ENCODE data around the gene ZBTB44.
"Not testable (repeated sequence)": the region's sequence is repeated elsewhere in the genome, so short reads cannot be mapped to it uniquely, and the experiment has no call there.

The ZBTB44 gene

DNA sequence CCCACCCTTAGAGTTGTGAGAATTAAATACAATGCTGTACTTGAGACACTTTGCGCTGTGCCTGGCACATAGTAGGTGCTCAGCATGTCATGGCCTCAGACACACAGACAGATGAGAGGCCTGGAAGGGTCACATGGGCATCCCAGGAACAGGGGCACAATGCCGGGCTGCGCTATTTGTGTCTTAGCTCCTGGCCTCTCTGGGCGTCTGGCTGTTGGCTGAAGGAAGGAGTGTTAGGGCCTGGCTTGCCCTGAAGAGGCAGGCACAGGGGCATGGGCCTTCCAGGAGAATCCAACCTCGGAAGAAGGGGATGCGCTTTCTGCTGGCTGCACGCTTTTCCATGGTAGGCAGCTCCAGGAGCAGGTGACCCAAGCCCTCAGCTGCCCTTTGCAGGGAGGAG, 113.7 kb downstream of the ZBTB44 start:
- FAIRE-seq = no peak
- DNase-seq (ENCODE audit: low spot score) = no peak

DNA sequence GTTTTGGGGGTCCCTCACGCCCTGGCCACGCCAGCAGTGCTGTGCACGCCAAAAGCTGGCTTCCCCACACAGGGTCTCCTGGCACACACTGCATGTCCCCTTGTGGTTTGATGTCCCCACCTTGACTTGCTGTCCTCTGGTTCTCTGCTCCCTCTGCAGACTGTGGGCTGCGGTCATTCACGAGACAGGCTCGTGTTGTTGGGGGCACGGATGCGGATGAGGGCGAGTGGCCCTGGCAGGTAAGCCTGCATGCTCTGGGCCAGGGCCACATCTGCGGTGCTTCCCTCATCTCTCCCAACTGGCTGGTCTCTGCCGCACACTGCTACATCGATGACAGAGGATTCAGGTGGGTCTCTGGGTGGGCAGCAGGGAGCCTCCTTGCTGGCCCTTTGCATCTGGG, 114.9 kb downstream of the ZBTB44 start:
- DNase-seq (ENCODE audit: low spot score) (no peak), FAIRE-seq (no peak)

DNA sequence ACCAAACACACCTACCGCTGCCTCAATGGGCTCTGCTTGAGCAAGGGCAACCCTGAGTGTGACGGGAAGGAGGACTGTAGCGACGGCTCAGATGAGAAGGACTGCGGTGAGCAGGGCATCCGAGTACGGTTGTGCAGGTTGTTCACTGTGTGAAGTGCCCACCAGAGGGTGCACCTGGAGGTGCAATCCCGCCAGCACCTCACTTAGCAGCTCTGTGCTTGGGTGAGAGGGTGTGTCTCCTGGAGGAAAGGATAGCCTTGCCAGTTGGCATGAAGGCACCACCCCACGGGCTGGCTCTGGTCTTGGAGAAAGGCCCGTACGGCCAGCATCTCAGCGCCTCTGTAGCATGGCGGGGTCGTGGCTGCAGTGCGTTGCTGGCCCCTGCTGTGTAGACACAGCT, 115.8 kb downstream of the ZBTB44 start:
- no peak for FAIRE-seq

DNA sequence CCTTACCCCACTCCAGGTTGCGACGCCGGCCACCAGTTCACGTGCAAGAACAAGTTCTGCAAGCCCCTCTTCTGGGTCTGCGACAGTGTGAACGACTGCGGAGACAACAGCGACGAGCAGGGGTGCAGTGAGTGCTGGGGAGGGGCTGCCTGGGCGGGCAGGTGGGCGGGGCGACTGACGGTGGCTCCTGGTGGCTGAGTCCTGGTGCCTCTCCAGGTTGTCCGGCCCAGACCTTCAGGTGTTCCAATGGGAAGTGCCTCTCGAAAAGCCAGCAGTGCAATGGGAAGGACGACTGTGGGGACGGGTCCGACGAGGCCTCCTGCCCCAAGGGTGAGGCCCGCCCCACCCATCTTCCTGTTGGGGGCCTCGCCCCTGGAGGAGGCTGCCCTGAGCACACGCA, 116.4 kb downstream of the ZBTB44 start:
- no peak for DNase-seq (ENCODE audit: low spot score)
- no peak for FAIRE-seq

More for the DNA sequence above, 115.8 kb downstream of the ZBTB44 start:
- DNase-seq (ENCODE audit: low spot score) = no peak

DNA sequence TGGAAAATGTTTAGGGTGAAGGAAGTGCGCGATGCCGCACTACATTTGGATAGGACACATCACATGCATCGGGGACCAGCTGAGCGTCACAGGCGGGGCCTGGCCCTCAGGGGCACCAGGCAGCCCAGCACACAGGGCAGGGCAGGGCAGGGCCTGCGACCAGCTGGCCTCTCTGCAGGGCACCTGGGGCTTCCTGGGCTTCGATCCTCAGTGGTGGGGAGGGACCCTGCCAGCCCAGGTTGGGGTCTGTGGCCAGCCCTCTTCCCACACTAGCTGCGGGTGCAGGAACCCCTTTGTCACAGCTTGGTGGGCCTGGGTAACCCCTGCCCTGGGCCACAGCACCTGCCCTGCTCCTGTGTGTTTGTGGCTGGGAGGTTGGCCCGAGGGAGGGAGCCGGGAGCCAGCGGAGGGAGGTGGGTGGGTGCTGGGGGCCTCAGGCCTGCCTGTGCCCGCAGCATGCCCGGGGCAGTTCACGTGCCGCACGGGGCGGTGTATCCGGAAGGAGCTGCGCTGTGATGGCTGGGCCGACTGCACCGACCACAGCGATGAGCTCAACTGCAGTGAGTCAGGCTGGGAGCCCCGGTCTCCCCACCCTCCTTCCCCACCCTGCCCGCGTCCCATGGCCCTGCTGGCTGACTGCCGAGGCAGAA, 117.2 kb downstream of the ZBTB44 start:
- peak; percentile 34 for DNase-seq (ENCODE audit: low spot score)

DNA sequence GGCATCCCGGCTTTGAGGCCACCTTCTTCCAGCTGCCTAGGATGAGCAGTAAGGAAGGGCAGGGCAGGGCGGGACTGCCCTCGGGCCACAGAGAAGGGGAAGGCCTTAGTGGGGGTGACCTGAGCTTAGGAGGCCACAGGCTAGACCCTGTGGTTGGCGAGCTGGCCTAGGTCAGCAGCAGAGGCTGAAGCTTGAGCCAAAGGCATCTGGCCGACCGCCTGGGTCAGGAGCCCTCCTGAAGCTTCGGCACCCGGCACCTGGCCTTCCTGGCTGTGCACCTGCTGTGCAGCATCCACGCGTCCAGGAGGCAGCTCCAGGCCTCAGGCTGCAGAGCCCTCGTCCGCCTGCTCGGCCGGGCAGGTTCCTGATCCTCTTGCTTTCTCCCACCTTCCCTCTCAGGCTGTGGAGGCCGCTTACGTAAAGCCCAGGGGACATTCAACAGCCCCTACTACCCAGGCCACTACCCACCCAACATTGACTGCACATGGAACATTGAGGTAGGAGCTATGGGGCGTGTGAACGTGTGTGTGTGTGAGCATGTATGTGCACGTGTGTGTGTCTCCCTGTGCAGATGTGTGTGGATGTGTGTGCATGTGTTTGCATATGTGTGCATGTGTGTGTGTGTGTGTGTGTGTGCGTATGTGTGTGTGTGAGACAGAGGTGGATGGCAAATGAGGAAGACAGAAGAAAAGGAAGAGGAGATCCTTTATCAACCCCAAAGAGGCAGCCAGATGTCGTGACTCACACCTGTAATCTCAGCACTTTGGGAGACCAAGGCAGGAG, 120.3 kb downstream of the ZBTB44 start:
- FAIRE-seq (no peak), DNase-seq (ENCODE audit: low spot score) (no peak)

More for the DNA sequence above, 117.2 kb downstream of the ZBTB44 start:
- FAIRE-seq = no peak

DNA sequence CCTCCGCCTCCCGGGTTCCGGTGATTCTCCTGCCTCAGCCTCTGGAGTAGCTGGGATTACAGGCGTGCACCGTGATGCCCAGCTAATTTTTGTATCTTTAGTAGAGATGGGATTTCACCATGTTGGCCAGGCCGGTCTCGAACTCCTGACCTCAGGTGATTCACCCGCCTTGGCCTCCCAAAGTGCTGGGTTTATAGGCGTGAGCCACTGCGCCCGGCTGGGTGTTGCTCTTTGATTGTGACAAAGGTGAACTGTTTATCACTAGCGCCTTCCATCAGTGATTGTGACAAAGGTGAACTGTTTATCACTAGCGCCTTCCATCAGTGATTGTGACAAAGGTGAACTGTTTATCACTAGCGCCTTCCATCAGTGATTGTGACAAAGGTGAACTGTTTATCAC, 121.2 kb downstream of the ZBTB44 start:
- not testable (repeated sequence) for DNase-seq (ENCODE audit: low spot score); FAIRE-seq

DNA sequence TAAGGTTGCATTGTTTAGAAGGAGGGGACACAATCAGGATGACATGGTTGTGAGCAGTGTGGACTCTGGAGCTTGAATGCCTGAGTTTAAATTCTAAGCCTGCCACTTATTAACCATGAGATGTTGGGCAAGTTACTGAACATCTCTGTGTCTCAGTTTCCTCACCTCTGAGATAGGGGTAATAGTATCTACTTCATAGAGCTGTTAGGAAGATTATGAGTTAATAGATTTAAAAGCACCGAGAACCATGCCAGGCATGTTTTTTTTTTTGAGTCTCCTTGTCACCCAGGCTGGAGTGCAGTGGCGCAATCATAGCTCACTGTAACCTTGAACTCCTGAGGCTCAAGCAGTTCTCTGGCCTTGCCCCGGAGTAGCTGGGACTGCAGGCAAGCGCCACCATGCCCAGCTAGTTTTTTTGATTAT, 121.9 kb downstream of the ZBTB44 start:
- DNase-seq (ENCODE audit: low spot score) (no peak), FAIRE-seq (no peak)

DNA sequence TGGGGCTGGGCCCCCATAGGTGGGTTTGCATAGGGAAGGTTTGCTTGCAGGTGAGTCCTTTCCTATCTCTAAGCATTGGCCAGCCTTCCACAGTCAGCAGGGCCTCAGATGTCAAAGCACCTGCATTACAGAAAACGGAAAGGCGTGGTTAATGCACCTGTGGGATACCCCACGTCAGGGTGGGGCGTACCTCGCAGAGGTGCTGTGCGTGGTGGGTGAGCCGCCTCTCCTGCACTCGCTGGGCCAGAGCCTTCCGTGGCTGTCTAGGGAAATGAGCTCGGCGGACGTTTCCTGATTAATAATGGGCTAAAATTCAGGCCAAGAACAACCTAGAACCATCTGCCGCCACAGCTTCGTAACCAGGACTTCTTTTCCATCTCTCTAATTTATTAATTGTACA, 122.8 kb downstream of the ZBTB44 start:
- DNase-seq (ENCODE audit: low spot score) = no peak
- no peak for FAIRE-seq

DNA sequence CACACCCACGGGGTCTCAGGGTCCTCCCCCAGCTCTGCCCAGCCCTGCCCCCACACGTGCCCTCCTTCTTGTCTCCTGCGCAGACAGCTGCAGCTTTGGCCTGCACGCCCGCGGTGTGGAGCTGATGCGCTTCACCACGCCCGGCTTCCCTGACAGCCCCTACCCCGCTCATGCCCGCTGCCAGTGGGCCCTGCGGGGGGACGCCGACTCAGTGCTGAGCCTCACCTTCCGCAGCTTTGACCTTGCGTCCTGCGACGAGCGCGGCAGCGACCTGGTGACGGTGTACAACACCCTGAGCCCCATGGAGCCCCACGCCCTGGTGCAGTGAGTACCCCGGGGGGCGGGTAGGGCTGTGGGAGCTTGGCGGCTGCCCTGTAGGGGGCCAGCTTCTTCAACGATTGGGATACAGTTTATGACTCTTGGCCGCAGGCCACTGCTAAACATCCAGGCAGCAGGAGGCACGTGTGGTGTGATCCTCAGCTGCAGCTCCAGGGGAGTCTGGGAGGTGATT, 124.3 kb downstream of the ZBTB44 start:
- no peak for FAIRE-seq
- no peak for DNase-seq (ENCODE audit: low spot score)

DNA sequence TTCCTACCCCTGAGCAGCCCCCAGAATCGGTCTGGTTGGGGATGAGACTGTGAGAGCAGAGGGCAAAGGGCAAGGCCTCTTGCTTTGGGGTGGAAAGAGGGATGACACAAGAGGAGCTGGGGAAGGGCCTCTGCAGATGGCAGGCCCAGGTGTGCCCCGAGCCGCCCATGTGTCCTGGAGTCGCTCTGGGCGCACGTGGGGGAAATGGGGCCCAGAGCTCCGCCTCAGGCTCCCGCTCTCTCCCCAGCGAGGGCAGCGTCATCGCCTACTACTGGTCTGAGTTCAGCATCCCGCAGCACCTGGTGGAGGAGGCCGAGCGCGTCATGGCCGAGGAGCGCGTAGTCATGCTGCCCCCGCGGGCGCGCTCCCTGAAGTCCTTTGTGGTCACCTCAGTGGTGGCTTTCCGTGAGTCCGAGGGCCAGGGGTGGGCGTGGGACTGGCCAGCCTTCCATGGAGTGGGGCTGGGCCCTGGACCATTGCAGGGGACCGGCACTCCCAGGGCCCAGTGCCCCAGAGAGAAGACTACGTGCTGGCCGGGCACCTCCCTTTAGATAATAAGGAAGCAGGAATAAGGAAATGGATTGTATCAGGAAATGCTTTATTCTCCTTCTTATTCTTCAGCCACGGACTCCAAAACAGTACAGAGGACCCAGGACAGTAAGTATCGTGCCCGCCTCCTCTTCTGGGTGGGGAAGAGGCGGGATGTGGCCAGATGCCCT, 125.1 kb downstream of the ZBTB44 start:
- FAIRE-seq = no peak
- DNase-seq (ENCODE audit: low spot score) = no peak

DNA sequence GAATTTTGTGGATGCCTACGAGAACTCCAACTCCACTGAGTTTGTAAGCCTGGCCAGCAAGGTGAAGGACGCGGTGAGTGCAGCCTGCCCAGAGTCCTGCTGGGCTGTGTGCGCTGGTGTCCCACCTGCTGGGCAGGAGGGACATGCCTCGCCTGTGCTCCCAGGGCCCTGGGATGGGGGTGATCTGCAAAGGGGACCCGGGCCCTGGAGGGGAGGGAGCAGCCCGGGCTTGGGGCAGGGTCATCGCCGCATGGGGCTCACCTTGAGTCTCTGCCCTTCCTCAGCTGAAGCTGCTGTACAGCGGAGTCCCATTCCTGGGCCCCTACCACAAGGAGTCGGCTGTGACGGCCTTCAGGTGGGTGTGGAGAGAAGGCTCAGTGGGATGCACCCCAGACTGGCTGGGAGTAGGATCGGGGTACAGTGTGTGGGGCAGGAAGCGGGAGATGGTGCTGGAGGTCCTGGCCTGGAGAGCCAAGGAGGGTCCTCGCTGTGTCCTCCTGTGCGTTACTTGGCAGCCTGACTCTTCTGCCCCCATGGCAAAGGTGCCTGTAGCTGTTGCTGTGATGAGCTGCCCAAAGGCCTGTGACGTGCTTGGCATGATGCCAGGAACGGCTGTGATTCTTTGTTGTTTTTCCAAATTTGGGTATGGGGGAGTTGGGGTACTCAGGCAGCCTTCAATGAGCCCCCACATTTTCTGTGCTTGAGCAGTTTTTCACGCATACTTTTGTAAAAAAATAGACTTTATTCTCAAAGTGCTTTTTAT, 126.0 kb downstream of the ZBTB44 start:
- no peak for DNase-seq (ENCODE audit: low spot score)
- FAIRE-seq = no peak

DNA sequence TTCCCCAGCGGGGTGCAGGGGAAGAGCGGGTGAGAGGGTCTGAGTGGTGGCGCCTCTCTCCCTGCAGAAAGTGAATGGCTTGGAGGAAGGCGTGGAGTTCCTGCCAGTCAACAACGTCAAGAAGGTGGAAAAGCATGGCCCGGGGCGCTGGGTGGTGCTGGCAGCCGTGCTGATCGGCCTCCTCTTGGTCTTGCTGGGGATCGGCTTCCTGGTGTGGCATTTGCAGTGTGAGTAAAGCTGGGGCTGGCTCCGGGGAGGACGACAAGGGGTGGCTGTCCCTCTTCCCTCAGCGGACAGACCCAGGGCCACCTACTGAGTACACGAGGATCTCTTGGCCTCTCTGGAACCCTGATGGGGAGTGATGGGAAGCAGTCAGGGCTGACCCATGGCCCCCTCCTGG, 126.7 kb downstream of the ZBTB44 start:
- FAIRE-seq = no peak

DNA sequence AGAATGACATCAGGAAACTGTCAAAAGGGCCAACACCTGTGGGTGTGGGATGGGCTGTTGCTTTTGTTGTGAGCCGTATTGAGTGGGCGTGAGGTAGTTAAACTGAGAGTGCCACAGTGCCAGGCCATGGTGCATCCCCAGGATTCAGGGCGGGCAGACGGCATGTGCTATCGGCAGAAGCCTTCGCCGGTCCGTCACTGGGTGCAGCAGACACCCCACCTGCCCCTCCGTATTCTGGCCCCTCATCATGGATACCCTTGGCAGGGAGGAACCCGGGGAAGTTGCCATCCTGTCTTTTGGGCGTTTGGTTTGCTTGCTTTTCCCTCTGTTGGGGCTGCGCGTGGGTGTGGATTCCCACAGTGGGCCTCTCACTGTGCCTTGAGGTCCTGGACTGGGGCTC, 127.6 kb downstream of the ZBTB44 start:
- FAIRE-seq = no peak
- DNase-seq (ENCODE audit: low spot score) = no peak

More for the DNA sequence above, 126.7 kb downstream of the ZBTB44 start:
- no peak for DNase-seq (ENCODE audit: low spot score)

DNA sequence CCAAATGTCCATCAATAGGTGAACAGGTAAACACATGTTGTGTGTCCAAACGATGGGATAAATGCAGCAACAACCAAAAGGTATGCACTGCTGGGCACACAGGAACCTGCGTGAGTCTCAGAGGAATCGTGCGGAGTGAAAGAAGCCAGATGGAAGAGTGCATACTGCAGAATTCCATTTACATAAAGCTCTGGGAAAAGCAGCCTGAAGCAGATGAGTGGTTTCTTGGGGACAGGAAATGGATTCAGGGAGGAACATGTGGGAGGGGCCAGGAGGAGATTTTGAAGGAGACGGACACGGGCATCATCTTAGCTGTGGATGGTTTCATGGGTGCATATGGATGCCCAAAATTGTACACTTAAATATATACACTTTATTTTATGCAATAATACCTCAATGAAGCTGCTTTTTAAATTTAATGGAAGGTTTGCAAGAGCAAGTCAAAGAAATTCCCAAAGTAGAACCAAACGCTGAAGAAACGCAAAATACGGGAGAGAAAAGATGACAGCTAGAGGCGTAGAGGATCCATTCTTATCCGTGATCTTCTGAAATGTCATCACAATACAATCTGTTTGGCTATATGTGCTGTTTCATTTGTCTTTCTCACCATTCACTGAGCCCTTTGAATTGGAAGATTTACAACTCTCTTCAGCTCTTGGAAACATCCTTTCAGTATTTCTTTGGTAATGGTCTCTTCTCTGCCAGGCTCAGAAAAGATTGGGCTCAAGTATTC, 130.7 kb downstream of the ZBTB44 start:
- FAIRE-seq = no peak
- no peak for DNase-seq (ENCODE audit: low spot score)

DNA sequence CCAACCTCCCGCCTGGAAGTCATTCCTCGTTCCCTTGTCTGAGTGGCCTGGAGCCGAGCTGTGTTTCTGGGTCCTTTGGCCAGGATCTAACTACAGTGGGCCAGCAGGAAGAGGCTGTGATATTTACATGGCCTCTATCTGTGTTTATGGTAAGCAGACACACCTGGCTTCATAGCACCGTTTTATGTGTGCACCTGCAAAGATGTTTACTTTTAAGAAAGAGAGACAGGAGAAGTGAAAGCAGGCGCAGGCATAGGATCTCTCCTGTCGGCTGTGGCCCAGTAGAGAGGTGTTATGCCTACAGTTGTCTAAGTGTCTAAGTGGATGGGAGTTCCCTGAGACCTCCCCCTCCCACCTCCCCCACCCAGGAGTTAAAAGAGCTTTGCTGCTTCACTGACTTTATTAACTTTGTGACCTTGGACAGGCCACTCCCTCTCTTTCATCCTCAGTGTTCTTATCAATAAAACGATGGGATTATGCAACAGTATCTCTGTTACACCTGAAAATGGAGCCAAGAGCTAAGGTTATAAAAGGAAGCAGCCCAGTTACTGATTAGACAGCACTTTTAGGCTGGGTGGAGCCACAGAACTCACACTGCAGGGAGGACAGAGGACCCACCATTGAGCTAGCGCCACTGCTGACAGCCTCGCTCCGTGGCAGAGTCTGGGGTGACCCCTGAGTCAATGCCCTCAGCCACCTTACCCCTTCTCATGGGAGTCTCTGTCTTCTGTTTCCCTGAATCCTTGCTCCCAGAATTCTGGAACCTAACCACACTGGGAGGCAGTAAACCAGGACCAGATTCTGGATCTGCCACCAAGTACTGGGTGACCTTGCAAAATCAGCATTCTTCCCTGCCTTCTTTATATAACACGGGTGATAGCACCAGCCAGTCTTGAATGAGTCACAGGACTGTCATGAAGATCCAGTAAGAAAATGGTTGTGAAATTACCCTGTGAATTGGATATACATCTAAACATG, 133.1 kb downstream of the ZBTB44 start:
- DNase-seq (ENCODE audit: low spot score) = peak; percentile 78
- peak; percentile 95 for FAIRE-seq

DNA sequence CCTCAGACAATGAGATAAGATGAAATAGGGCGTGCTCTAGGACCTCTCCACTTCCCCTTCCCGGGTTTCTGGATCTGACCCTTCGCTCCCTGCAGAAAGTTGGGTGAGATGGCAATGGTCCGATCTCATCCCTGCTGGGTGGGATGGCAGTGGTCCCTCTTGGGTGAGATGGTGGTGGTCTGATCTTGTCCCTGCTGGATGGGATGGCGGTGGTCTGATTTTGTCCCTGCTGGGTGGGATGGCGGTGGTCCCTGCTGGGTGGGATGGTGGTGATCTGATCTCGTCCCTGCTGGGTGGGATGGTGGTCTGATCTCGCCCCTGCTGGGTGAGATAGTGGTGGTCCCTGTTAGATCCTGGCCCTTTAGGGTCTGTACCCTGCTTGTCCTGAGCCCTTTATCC, 133.8 kb downstream of the ZBTB44 start:
- no peak for DNase-seq (ENCODE audit: low spot score)
- no peak for FAIRE-seq

DNA sequence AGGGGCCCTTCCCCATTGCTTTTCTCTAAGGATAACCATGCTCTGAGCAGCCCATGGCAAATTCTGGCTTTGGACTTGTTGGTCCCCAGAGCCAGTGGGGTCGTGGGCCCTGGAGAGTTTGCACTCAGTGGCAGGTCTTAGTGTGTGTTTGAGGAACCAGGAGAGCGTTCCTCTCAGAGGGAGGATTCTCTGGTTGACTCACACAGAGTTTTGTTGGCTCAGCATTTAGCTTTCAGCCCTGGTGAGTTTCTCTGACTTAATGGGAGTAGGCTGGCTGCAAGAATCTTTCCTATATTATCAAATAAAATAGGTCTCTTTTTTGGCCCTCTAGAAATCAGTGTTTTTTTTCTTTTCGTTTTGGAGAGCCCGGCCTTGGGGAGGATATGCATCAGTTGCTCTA, 134.2 kb downstream of the ZBTB44 start:
- peak; percentile 77 for FAIRE-seq
- peak; percentile 44 for DNase-seq (ENCODE audit: low spot score)

Measured in RCC 7860 (cell line).